ENCODE measurements around the gene ISLR2.

GRCh38 chr15:74184582-74185091 lies 54.3 kb downstream of the ISLR2 start:
- TF ChIP-seq POLR2A (IDR thresholded peaks at IDR 0.05) (no peak), CTCF (IDR thresholded peaks at IDR 0.05) (no peak), POLR2AphosphoS5 (IDR thresholded peaks at IDR 0.05) (no peak), EP300 (IDR thresholded peaks at IDR 0.05) (no peak)

Measured in stomach (tissue), 4 donors.